ENCODE results near the gene COL24A1.

Gene COL24A1

GRCh38 chr1:86110451-86111129, 46.0 kb downstream of the COL24A1 start:
- DNase-seq = no peak
- no peaks in the 10 kb centered on the region for H3K27me3 ChIP-seq (ENCODE audit: insufficient read depth, low read length, poor library complexity)
- no peaks in the 10 kb centered on the region for H4K20me1 ChIP-seq (ENCODE audit: insufficient read depth, low read length)
- no peak overlapping the region for H3K4me3 ChIP-seq (ENCODE audit: low read depth in 1 of 2, low read length in 2 of 2)
- no peak for ATAC-seq (ENCODE audit: insufficient read depth, low read depth)
- no peak overlapping the region for H3K27ac ChIP-seq (ENCODE audit: low read length)
- no peak for TF ChIP-seq EZH2 (IDR thresholded peaks at IDR 0.05; ENCODE audit: borderline replicate concordance, low read depth, low read length, severe bottlenecking)
- no peak for TF ChIP-seq CTCF (IDR thresholded peaks at IDR 0.05; ENCODE audit: borderline replicate concordance, extremely low read depth, low read length, poor library complexity, severe bottlenecking)
- no peak overlapping the region for H3K4me2 ChIP-seq (ENCODE audit: insufficient read depth, low read length)
- no peaks in the 10 kb centered on the region for H3K36me3 ChIP-seq (ENCODE audit: insufficient read depth, low read length)
- no peaks in the 10 kb centered on the region for H3K4me1 ChIP-seq (ENCODE audit: insufficient read depth, low read length)
- no peaks in the 10 kb centered on the region for H3K9me3 ChIP-seq (ENCODE audit: insufficient read depth, low read length, severe bottlenecking)
- no peak overlapping the region for H3K9ac ChIP-seq (ENCODE audit: low read depth, low read length)
- H2AFZ ChIP-seq (ENCODE audit: low read depth, low read length) = no peak overlapping the region
- no peaks in the 10 kb centered on the region for H3K79me2 ChIP-seq (ENCODE audit: insufficient read depth, low read length)

DNA sequence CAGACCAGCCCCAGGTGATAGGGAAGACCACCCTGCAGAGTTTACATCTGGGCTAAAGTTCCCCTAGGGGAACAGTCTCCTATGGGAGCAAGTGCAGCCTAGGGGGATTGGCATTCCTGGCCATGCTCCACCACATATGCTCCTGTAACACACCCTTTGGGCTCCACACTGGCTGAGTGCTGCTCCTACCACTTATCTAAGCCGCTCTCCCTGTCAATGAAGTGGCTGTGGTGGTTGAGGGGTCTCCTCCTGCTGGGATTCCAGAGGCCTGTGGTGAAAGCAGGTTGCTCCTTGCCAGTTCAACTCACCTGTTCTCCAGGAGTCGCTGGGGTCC, 51.1 kb downstream of the COL24A1 start:
- no peak for TF ChIP-seq EZH2 (IDR thresholded peaks at IDR 0.05; ENCODE audit: borderline replicate concordance, low read depth, low read length, severe bottlenecking)
- ATAC-seq (ENCODE audit: insufficient read depth, low read depth) (no peak), DNase-seq (no peak)
- Histone ChIP-seq H3K4me1 (ENCODE audit: insufficient read depth, low read length) (no peaks in the 10 kb centered on the region), H3K79me2 (ENCODE audit: insufficient read depth, low read length) (no peaks in the 10 kb centered on the region), H2AFZ (ENCODE audit: low read depth, low read length) (no peak overlapping the region), H3K4me2 (ENCODE audit: insufficient read depth, low read length) (no peak overlapping the region), H3K9me3 (ENCODE audit: insufficient read depth, low read length, severe bottlenecking) (no peaks in the 10 kb centered on the region), H3K27ac (ENCODE audit: low read length) (no peak overlapping the region), H4K20me1 (ENCODE audit: insufficient read depth, low read length) (no peaks in the 10 kb centered on the region), H3K9ac (ENCODE audit: low read depth, low read length) (no peak overlapping the region), H3K36me3 (ENCODE audit: insufficient read depth, low read length) (no peaks in the 10 kb centered on the region), H3K27me3 (ENCODE audit: insufficient read depth, low read length, poor library complexity) (no peaks in the 10 kb centered on the region), H3K4me3 (ENCODE audit: low read depth in 1 of 2, low read length in 2 of 2) (no peak overlapping the region)

DNA sequence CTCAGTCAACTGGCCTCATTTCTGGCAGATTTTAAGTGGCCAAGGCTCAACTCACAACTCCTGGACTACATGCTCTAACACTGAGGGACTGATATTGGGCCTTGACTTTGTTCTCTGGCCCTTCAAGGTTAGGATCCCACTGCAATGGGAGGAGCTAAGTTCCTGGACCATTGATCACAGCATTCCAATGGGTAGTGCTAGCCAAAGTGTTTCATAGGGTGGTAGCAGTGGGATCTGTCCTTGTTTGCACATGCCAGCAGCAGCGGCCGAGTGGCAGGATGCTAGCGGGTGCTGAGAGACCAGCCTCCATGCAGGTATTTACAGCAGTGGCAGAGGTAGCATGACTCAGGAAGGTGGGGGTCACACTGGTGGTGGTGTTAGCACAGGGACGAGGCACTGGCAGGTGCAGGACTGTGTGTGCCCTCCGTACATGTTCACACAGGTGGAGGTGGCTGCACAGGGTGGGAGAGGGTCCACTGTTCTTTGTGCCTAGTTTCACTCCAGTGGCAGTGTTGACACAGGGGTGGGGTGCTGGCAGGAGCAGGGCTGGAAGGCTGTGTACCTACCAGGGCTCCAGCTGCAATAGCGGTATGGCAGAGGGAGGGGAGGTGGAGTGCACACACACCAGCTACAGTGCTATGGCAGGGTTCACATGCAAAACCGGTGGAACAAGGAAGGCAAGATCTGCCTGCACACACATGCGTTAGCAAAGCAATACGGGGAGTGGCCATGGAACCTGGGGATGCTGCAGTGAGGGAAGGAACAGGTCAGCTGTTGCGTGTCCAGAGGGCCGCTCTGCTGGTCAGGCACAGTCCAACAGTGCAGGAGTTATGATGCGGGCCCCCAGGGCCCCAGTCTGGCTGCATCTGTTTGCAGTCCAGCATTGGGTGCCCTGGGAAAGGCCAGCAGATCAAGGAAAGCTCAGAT, 51.7 kb downstream of the COL24A1 start:
- H2AFZ ChIP-seq (ENCODE audit: low read depth, low read length) = no peak overlapping the region
- no peak overlapping the region for H3K4me2 ChIP-seq (ENCODE audit: insufficient read depth, low read length)
- H3K79me2 ChIP-seq (ENCODE audit: insufficient read depth, low read length) = no peaks in the 10 kb centered on the region
- no peaks in the 10 kb centered on the region for H4K20me1 ChIP-seq (ENCODE audit: insufficient read depth, low read length)
- H3K4me1 ChIP-seq (ENCODE audit: insufficient read depth, low read length) = no peaks in the 10 kb centered on the region
- TF ChIP-seq EZH2 (IDR thresholded peaks at IDR 0.05; ENCODE audit: borderline replicate concordance, low read depth, low read length, severe bottlenecking) (no peak), CTCF (IDR thresholded peaks at IDR 0.05; ENCODE audit: borderline replicate concordance, extremely low read depth, low read length, poor library complexity, severe bottlenecking) (no peak)
- no peak for DNase-seq
- H3K9ac ChIP-seq (ENCODE audit: low read depth, low read length) = no peak overlapping the region
- no peaks in the 10 kb centered on the region for H3K36me3 ChIP-seq (ENCODE audit: insufficient read depth, low read length)
- ATAC-seq (ENCODE audit: insufficient read depth, low read depth) = no peak
- H3K27ac ChIP-seq (ENCODE audit: low read length) = no peak overlapping the region
- H3K9me3 ChIP-seq (ENCODE audit: insufficient read depth, low read length, severe bottlenecking) = no peaks in the 10 kb centered on the region
- no peaks in the 10 kb centered on the region for H3K27me3 ChIP-seq (ENCODE audit: insufficient read depth, low read length, poor library complexity)
- H3K4me3 ChIP-seq (ENCODE audit: low read depth in 1 of 2, low read length in 2 of 2) = no peak overlapping the region

DNA sequence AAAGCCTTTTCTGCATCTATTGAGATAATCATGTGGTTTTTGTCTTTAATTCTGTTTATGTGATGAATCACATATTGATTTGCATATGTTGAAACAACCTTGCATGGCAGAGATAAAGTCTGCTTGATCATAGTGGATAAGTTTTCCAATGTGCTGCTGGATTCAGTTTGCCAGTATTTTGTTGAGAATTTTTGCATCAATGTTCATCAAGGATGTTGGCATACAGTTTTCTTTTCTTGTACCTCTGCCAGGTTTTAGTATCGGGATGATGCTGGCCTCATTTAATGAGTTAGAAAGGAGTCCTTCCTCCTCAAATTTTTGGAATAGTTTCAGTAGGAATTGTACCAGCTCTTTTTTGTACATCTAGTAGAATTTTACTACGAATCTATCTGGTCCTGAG, 55.0 kb downstream of the COL24A1 start:
- Histone ChIP-seq H3K79me2 (ENCODE audit: insufficient read depth, low read length) (no peaks in the 10 kb centered on the region), H3K27me3 (ENCODE audit: insufficient read depth, low read length, poor library complexity) (no peaks in the 10 kb centered on the region), H3K36me3 (ENCODE audit: insufficient read depth, low read length) (no peaks in the 10 kb centered on the region), H4K20me1 (ENCODE audit: insufficient read depth, low read length) (no peaks in the 10 kb centered on the region), H3K27ac (ENCODE audit: low read length) (no peak overlapping the region), H3K4me3 (ENCODE audit: low read depth in 1 of 2, low read length in 2 of 2) (no peak overlapping the region), H3K9ac (ENCODE audit: low read depth, low read length) (no peak overlapping the region), H3K9me3 (ENCODE audit: insufficient read depth, low read length, severe bottlenecking) (no peaks in the 10 kb centered on the region), H3K4me2 (ENCODE audit: insufficient read depth, low read length) (no peak overlapping the region), H2AFZ (ENCODE audit: low read depth, low read length) (no peak overlapping the region), H3K4me1 (ENCODE audit: insufficient read depth, low read length) (peaks cover 7% of the 10 kb centered on the region)
- TF ChIP-seq CTCF (IDR thresholded peaks at IDR 0.05; ENCODE audit: borderline replicate concordance, extremely low read depth, low read length, poor library complexity, severe bottlenecking) (no peak), EZH2 (IDR thresholded peaks at IDR 0.05; ENCODE audit: borderline replicate concordance, low read depth, low read length, severe bottlenecking) (no peak)
- no peak for ATAC-seq (ENCODE audit: insufficient read depth, low read depth)
- no peak for DNase-seq
